Epithelial cell of alveolus of lung (primary cell): ENCODE measurements around the gene ZNF133. TPM values are rescaled to one million over a fixed set of nuclear protein-coding genes. Genes with fewer than 3 reads are reported as not detected.

Experiments used
- total RNA-seq: library from RNA; depleted of rRNA; stranded (reverse); fragments of >200 nt; gene quantifications from 2 replicates; pipeline ENCODE4 v1.2.1, GENCODE V29; 2015

The ZNF133 gene
- 11.9 and 22.5 TPM in 2 replicates for total RNA-seq

GRCh38 chr20:18287915-18288748 lies at the start of gene ZNF133:
Gene ZNF133, plus strand, starts transcription at chr20:18288527. Its CDS starts 17,160 bp downstream, at chr20:18305687.

Other genes with a start within 250 kb of the ZNF133 start
- 1.0 TPM in 1 of 2 replicates, not detected in the other for gene OVOL2, start 230.6 kb upstream of the ZNF133 start, total RNA-seq
- 9.3 and 12.3 TPM in 2 replicates for gene KAT14, start 150.7 kb upstream of the ZNF133 start, total RNA-seq
- gene PET117, start 150.7 kb upstream of the ZNF133 start, total RNA-seq, result 10.8 and 12.4 TPM in 2 replicates
- 0.65 and 0.72 TPM in 2 replicates for gene DZANK1, start 178.5 kb downstream of the ZNF133 start, total RNA-seq
- 8.8 and 9.3 TPM in 2 replicates for gene POLR3F, start 178.9 kb downstream of the ZNF133 start, total RNA-seq
- 13.4 and 16.2 TPM in 2 replicates for gene RBBP9, start 208.7 kb downstream of the ZNF133 start, total RNA-seq
- 24.1 and 48.0 TPM in 2 replicates for gene SEC23B, start 219.4 kb downstream of the ZNF133 start, total RNA-seq